ENCODE data around the gene AVEN.

GRCh38 chr15:34055868-34056595 is 17.0 kb upstream of the AVEN start:
- TF ChIP-seq CTCF (IDR thresholded peaks at IDR 0.05) = no peak
- TF ChIP-seq POLR2A (IDR thresholded peaks at IDR 0.05) = no peak
